Mesothelial cell of epicardium (in vitro differentiated cells): ENCODE measurements around the gene SOX6. TPM values are rescaled to one million over a fixed set of nuclear protein-coding genes. Genes with fewer than 3 reads are reported as not detected.
"Not testable (repeated sequence)": the region's sequence is repeated elsewhere in the genome, so short reads cannot be mapped to it uniquely, and the experiment has no call there.

Experiments used
- DNase-seq, 2 experiments: peaks; one replicate each; pipeline ENCODE4 v3.0.0; 2021; ENCODE audit warnings: low spot score in 2 of 2; ENCODE audit not compliant: unreplicated experiment in 2 of 2
- H3K27ac Mint-ChIP-seq: 2 replicates; pipeline ENCODE4 v1.8.0; 2021; ENCODE audit warnings: mixed read lengths
- H3K27me3 Mint-ChIP-seq: 2 replicates; pipeline ENCODE4 v1.8.0; 2021; ENCODE audit warnings: low read depth, mixed read lengths
- H3K36me3 Mint-ChIP-seq: 2 replicates; pipeline ENCODE4 v1.8.0; 2021; ENCODE audit warnings: mixed read lengths
- H3K4me1 Mint-ChIP-seq: 2 replicates; pipeline ENCODE4 v1.8.0; 2021; ENCODE audit warnings: mixed read lengths
- H3K4me3 Mint-ChIP-seq: 2 replicates; pipeline ENCODE4 v1.8.0; 2021; ENCODE audit warnings: mild to moderate bottlenecking, moderate library complexity, mixed read lengths
- H3K9me3 Mint-ChIP-seq: 2 replicates; pipeline ENCODE4 v1.8.0; 2021; ENCODE audit warnings: mixed read lengths
- total RNA-seq: library from RNA; stranded (reverse); gene quantifications from 3 replicates; pipeline ENCODE4 v1.2.1, GENCODE V29; 2021
- TF ChIP-seq, protein P1 (sequence below): fragments of 200-600 bp; sonication (generic); IDR thresholded peaks from one replicate; pipeline ENCODE4 v1.5.0; 2021; ENCODE audit warnings: antibody characterized with exemption; ENCODE audit not compliant: unreplicated experiment

SOX6 gene
- total RNA-seq, 1 donor from 2014 or later: 46.4 TPM

DNA sequence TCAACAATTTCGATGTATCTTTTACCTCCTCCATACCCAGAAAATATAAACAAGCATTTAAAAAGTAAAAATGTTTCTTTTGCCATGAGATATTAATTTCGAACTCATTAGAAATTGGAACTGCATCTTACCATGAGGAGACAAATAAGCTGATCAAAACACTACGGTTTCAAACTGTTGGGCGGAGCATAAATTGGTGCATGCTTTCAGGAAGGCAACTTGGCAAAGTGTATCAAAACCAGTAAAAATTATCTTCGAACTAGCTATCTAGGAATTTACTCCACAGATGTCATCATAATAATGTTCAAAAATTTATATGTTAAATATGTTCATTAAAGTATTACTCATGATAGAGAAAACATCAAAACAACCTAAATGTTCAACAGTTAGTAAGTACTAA, 21.4 kb upstream of the SOX6 start:
- Mint-ChIP-seq H3K9me3 (peaks cover 7% of the 10 kb centered on the region), H3K4me3 (no peak overlapping the region), H3K36me3 (no peaks in the 10 kb centered on the region), H3K4me1 (peaks cover 2% of the 10 kb centered on the region), H3K27me3 (peaks cover 5% of the 10 kb centered on the region), H3K27ac (no peak overlapping the region)
- no peak for DNase-seq
- TF ChIP-seq, protein P1, sequence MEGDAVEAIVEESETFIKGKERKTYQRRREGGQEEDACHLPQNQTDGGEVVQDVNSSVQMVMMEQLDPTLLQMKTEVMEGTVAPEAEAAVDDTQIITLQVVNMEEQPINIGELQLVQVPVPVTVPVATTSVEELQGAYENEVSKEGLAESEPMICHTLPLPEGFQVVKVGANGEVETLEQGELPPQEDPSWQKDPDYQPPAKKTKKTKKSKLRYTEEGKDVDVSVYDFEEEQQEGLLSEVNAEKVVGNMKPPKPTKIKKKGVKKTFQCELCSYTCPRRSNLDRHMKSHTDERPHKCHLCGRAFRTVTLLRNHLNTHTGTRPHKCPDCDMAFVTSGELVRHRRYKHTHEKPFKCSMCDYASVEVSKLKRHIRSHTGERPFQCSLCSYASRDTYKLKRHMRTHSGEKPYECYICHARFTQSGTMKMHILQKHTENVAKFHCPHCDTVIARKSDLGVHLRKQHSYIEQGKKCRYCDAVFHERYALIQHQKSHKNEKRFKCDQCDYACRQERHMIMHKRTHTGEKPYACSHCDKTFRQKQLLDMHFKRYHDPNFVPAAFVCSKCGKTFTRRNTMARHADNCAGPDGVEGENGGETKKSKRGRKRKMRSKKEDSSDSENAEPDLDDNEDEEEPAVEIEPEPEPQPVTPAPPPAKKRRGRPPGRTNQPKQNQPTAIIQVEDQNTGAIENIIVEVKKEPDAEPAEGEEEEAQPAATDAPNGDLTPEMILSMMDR: no peak

- H3K9me3 Mint-ChIP-seq: peaks cover 12% of the 10 kb centered on the region
- not testable (repeated sequence) for DNase-seq, H3K36me3 Mint-ChIP-seq, H3K27ac Mint-ChIP-seq, H3K4me1 Mint-ChIP-seq, H3K27me3 Mint-ChIP-seq, H3K4me3 Mint-ChIP-seq
Observed at GRCh38 chr11:16375664-16376063, 19.3 kb upstream of the SOX6 start.

DNA sequence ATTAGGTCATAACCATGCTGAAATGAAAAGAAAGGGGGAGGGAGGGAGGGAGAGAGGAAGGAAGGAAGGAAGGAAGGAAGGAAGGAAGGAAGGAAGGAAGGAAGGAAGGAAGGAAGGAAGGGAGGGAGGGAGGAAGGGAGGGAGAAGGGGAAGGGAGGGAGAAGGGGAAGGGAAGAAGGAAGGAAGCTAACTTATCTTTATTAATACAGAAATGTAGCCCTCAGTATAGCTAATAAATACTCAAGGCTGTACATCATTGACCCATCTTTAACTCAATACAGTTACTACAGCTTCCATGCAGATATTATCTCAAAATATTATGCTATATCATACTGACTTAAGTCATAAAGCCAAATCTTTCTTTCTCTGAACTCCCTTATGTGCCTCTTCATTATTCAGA, 17.4 kb upstream of the SOX6 start:
- DNase-seq: no peak
- H3K27ac Mint-ChIP-seq: no peak overlapping the region
- peaks cover 2% of the 10 kb centered on the region for H3K4me1 Mint-ChIP-seq
- H3K4me3 Mint-ChIP-seq: no peak overlapping the region
- peaks cover 15% of the 10 kb centered on the region for H3K9me3 Mint-ChIP-seq
- TF ChIP-seq, protein P1: no peak
- H3K27me3 Mint-ChIP-seq: peaks cover 2% of the 10 kb centered on the region
- peaks cover 1% of the 10 kb centered on the region for H3K36me3 Mint-ChIP-seq

DNA sequence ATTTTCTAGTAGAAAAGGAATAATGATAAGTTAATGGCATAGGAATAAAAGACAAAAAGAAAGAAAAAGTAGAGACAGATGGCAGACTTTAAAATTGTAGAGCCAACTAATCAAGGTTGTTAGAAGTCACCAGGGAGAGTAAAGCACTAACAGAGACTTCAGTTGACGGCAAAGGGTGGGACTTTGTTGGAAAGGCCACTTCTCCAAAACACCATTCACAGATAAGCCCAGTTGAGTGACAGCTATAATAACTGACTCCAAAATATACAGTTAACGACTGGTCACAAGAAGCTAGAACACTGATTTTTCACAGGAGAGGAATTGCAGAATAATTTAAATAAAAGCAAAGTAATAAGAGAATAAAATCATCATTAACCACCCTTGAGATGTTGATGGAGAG, 16.0 kb upstream of the SOX6 start:
- TF ChIP-seq, protein P1: no peak
- Mint-ChIP-seq H3K36me3 (peaks cover 1% of the 10 kb centered on the region), H3K4me3 (no peak overlapping the region), H3K4me1 (peaks cover 2% of the 10 kb centered on the region), H3K27me3 (peaks cover 2% of the 10 kb centered on the region), H3K27ac (no peak overlapping the region), H3K9me3 (peaks cover 15% of the 10 kb centered on the region)
- DNase-seq: no peak

GRCh38 chr11:16367252-16367651, 10.9 kb upstream of the SOX6 start:
- DNase-seq: no peak
- Mint-ChIP-seq H3K36me3 (peaks cover 1% of the 10 kb centered on the region), H3K4me1 (peaks cover 5% of the 10 kb centered on the region), H3K4me3 (no peak overlapping the region), H3K27ac (no peak overlapping the region), H3K27me3 (no peaks in the 10 kb centered on the region), H3K9me3 (peaks cover 8% of the 10 kb centered on the region)
- TF ChIP-seq, protein P1: no peak

GRCh38 chr11:16365581-16366228, 9.4 kb upstream of the SOX6 start:
- Mint-ChIP-seq H3K9me3 (peaks cover 3% of the 10 kb centered on the region), H3K27me3 (no peaks in the 10 kb centered on the region), H3K27ac (no peak overlapping the region), H3K4me3 (no peak overlapping the region), H3K4me1 (peaks cover 5% of the 10 kb centered on the region), H3K36me3 (peaks cover 1% of the 10 kb centered on the region)
- TF ChIP-seq, protein P1: no peak
- no peak for DNase-seq
